GM23338 (cell line): ENCODE results near the gene PTGIR. TPM values are rescaled to one million over a fixed set of nuclear protein-coding genes. Genes with fewer than 3 reads are reported as not detected.

Experiments
- ATAC-seq: fragments of 200-7000 bp; cut with Tn5 transposase; 3 replicates; pipeline ENCODE4 v1.9.1; 2020
- DNase-seq: peaks from one replicate; pipeline ENCODE4 v3.0.0-alpha.2; 2015; ENCODE audit warnings: low spot score
- H2AFZ ChIP-seq: fragments of 200-600 bp; sonication (generic); 2 replicates; pipeline ENCODE4 v1.8.0; 2016; ENCODE audit warnings: antibody characterized with exemption, mild to moderate bottlenecking, moderate library complexity
- H3F3A ChIP-seq: fragments of 200-600 bp; sonication (generic); replicated peaks from 2 replicates; pipeline ENCODE4 v1.8.0; 2017; ENCODE audit warnings: antibody characterized with exemption, mixed run types, low read depth
- H3K27ac ChIP-seq: fragments of 200-600 bp; sonication (generic); 2 replicates; pipeline ENCODE4 v1.6.1; 2016; ENCODE audit warnings: low read depth
- H3K27me3 ChIP-seq: fragments of 200-600 bp; sonication (generic); 2 replicates; pipeline ENCODE4 v1.8.0; 2016; ENCODE audit warnings: mild to moderate bottlenecking, mixed run types, moderate library complexity; ENCODE audit not compliant: insufficient read depth
- H3K36me3 ChIP-seq: fragments of 200-600 bp; sonication (generic); 2 replicates; pipeline ENCODE4 v1.8.0; 2016; ENCODE audit warnings: mild to moderate bottlenecking; ENCODE audit not compliant: insufficient read depth
- H3K4me1 ChIP-seq: fragments of 200-600 bp; sonication (generic); 2 replicates; pipeline ENCODE4 v1.8.0; 2016; ENCODE audit warnings: mild to moderate bottlenecking, moderate library complexity; ENCODE audit not compliant: insufficient read depth
- H3K4me2 ChIP-seq: fragments of 200-600 bp; sonication (generic); 2 replicates; pipeline ENCODE4 v1.7.1; 2017; ENCODE audit warnings: mixed run types
- H3K4me3 ChIP-seq: fragments of 200-600 bp; sonication (generic); 2 replicates; pipeline ENCODE4 v1.6.1; 2016; ENCODE audit warnings: mixed run types
- H3K79me2 ChIP-seq: fragments of 200-600 bp; sonication (generic); replicated peaks from 2 replicates; pipeline ENCODE4 v1.8.0; 2017; ENCODE audit warnings: mild to moderate bottlenecking; ENCODE audit not compliant: insufficient read depth
- H3K9me2 ChIP-seq: fragments of 200-600 bp; sonication (generic); 2 replicates; pipeline ENCODE4 v1.8.0; 2017; ENCODE audit not compliant: insufficient read depth
- H4K20me1 ChIP-seq: fragments of 200-600 bp; sonication (generic); replicated peaks from 2 replicates; pipeline ENCODE4 v1.8.0; 2017; ENCODE audit warnings: mild to moderate bottlenecking; ENCODE audit not compliant: insufficient read depth
- H3K27ac Mint-ChIP-seq: 2 replicates; pipeline ENCODE4 v1.8.0; 2020; ENCODE audit warnings: inconsistent platforms, mild to moderate bottlenecking, moderate library complexity, mixed read lengths
- H3K27me3 Mint-ChIP-seq: 3 replicates; pipeline ENCODE4 v1.8.0; 2022; ENCODE audit warnings: low read depth, mild to moderate bottlenecking, moderate library complexity, mixed read lengths, inconsistent platforms; ENCODE audit not compliant: insufficient read depth, poor library complexity
- H3K36me3 Mint-ChIP-seq: 3 replicates; pipeline ENCODE4 v1.8.0; 2021; ENCODE audit warnings: low read depth, mild to moderate bottlenecking, inconsistent platforms, moderate library complexity, mixed read lengths
- H3K4me1 Mint-ChIP-seq: 3 replicates; pipeline ENCODE4 v1.8.0; 2020; ENCODE audit warnings: mild to moderate bottlenecking, inconsistent platforms, mixed read lengths
- H3K4me3 Mint-ChIP-seq: 3 replicates; pipeline ENCODE4 v1.8.0; 2021; ENCODE audit warnings: moderate library complexity, mild to moderate bottlenecking, inconsistent platforms, mixed read lengths
- H3K9me3 Mint-ChIP-seq: 3 replicates; pipeline ENCODE4 v1.8.0; 2020; ENCODE audit warnings: moderate library complexity, mild to moderate bottlenecking, inconsistent platforms, mixed read lengths
- EZH2phosphoT487 ChIP-seq: fragments of 200-600 bp; sonication (generic); IDR thresholded peaks from one replicate; pipeline ENCODE4 v1.8.1; 2018; ENCODE audit warnings: antibody characterized with exemption; ENCODE audit not compliant: unreplicated experiment
- polyA plus RNA-seq: library from polyadenylated mRNA; unstranded; fragments of >200 nt; fragmentation: Nextera tagmentation; extraction: Ambion mirVana; gene quantifications from 2 replicates; pipeline ENCODE4 v1.2.1, GENCODE V29; 2016
- total RNA-seq: library from RNA; depleted of rRNA; stranded (reverse); fragments of >200 nt; shearing (Covaris generic); gene quantifications from 2 replicates; pipeline ENCODE4 v1.2.3, GENCODE V29; 2014
- TF ChIP-seq, protein P1 (sequence below): fragments of 250-450 bp; sonication (Bioruptor Pico); IDR thresholded peaks from 2 replicates; pipeline ENCODE4 v1.5.0; 2020; ENCODE audit warnings: mild to moderate bottlenecking, moderate library complexity
- TF ChIP-seq, protein P2 (sequence below): IDR thresholded peaks from one replicate; pipeline ENCODE4 v1.6.1; 2018; ENCODE audit warnings: antibody characterized with exemption; ENCODE audit not compliant: unreplicated experiment
- TF ChIP-seq, protein P3 (sequence below): IDR thresholded peaks from 2 replicates; pipeline ENCODE4 v1.6.1; 2016; ENCODE audit warnings: antibody characterized with exemption

PTGIR gene
- total and polyA plus RNA-seq, 2 experiments from 2014 or later = not detected

- Mint-ChIP-seq H3K4me3 (no peak overlapping the region), H3K27me3 (peaks cover 4% of the 10 kb centered on the region), H3K27ac (no peak overlapping the region), H3K9me3 (no peaks in the 10 kb centered on the region), H3K4me1 (peaks cover 11% of the 10 kb centered on the region), H3K36me3 (no peaks in the 10 kb centered on the region)
- ATAC-seq (no peak), DNase-seq (no peak)
- Histone ChIP-seq H3K9me2 (no peaks in the 10 kb centered on the region), H3K27ac (no peak overlapping the region), H3K4me3 (no peak overlapping the region), H3K79me2 (no peaks in the 10 kb centered on the region), H3K27me3 (no peaks in the 10 kb centered on the region), H2AFZ (no peak overlapping the region), H3K4me2 (no peak overlapping the region), H3F3A (no peaks in the 10 kb centered on the region), H4K20me1 (no peaks in the 10 kb centered on the region), H3K4me1 (no peaks in the 10 kb centered on the region; the same call in 1 of the 2 replicates), H3K36me3 (no peaks in the 10 kb centered on the region)
- no peak for TF ChIP-seq EZH2phosphoT487
- TF ChIP-seq, protein P1, sequence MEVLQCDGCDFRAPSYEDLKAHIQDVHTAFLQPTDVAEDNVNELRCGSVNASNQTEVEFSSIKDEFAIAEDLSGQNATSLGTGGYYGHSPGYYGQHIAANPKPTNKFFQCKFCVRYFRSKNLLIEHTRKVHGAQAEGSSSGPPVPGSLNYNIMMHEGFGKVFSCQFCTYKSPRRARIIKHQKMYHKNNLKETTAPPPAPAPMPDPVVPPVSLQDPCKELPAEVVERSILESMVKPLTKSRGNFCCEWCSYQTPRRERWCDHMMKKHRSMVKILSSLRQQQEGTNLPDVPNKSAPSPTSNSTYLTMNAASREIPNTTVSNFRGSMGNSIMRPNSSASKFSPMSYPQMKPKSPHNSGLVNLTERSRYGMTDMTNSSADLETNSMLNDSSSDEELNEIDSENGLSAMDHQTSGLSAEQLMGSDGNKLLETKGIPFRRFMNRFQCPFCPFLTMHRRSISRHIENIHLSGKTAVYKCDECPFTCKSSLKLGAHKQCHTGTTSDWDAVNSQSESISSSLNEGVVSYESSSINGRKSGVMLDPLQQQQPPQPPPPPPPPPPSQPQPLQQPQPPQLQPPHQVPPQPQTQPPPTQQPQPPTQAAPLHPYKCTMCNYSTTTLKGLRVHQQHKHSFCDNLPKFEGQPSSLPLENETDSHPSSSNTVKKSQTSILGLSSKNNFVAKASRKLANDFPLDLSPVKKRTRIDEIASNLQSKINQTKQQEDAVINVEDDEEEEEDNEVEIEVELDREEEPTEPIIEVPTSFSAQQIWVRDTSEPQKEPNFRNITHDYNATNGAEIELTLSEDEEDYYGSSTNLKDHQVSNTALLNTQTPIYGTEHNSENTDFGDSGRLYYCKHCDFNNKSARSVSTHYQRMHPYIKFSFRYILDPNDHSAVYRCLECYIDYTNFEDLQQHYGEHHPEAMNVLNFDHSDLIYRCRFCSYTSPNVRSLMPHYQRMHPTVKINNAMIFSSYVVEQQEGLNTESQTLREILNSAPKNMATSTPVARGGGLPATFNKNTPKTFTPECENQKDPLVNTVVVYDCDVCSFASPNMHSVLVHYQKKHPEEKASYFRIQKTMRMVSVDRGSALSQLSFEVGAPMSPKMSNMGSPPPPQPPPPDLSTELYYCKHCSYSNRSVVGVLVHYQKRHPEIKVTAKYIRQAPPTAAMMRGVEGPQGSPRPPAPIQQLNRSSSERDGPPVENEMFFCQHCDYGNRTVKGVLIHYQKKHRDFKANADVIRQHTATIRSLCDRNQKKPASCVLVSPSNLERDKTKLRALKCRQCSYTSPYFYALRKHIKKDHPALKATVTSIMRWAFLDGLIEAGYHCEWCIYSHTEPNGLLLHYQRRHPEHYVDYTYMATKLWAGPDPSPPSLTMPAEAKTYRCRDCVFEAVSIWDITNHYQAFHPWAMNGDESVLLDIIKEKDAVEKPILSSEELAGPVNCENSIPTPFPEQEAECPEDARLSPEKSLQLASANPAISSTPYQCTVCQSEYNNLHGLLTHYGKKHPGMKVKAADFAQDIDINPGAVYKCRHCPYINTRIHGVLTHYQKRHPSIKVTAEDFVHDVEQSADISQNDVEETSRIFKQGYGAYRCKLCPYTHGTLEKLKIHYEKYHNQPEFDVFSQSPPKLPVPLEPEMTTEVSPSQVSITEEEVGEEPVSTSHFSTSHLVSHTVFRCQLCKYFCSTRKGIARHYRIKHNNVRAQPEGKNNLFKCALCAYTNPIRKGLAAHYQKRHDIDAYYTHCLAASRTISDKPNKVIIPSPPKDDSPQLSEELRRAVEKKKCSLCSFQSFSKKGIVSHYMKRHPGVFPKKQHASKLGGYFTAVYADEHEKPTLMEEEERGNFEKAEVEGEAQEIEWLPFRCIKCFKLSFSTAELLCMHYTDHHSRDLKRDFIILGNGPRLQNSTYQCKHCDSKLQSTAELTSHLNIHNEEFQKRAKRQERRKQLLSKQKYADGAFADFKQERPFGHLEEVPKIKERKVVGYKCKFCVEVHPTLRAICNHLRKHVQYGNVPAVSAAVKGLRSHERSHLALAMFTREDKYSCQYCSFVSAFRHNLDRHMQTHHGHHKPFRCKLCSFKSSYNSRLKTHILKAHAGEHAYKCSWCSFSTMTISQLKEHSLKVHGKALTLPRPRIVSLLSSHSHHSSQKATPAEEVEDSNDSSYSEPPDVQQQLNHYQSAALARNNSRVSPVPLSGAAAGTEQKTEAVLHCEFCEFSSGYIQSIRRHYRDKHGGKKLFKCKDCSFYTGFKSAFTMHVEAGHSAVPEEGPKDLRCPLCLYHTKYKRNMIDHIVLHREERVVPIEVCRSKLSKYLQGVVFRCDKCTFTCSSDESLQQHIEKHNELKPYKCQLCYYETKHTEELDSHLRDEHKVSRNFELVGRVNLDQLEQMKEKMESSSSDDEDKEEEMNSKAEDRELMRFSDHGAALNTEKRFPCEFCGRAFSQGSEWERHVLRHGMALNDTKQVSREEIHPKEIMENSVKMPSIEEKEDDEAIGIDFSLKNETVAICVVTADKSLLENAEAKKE = no peak
- TF ChIP-seq, protein P2, sequence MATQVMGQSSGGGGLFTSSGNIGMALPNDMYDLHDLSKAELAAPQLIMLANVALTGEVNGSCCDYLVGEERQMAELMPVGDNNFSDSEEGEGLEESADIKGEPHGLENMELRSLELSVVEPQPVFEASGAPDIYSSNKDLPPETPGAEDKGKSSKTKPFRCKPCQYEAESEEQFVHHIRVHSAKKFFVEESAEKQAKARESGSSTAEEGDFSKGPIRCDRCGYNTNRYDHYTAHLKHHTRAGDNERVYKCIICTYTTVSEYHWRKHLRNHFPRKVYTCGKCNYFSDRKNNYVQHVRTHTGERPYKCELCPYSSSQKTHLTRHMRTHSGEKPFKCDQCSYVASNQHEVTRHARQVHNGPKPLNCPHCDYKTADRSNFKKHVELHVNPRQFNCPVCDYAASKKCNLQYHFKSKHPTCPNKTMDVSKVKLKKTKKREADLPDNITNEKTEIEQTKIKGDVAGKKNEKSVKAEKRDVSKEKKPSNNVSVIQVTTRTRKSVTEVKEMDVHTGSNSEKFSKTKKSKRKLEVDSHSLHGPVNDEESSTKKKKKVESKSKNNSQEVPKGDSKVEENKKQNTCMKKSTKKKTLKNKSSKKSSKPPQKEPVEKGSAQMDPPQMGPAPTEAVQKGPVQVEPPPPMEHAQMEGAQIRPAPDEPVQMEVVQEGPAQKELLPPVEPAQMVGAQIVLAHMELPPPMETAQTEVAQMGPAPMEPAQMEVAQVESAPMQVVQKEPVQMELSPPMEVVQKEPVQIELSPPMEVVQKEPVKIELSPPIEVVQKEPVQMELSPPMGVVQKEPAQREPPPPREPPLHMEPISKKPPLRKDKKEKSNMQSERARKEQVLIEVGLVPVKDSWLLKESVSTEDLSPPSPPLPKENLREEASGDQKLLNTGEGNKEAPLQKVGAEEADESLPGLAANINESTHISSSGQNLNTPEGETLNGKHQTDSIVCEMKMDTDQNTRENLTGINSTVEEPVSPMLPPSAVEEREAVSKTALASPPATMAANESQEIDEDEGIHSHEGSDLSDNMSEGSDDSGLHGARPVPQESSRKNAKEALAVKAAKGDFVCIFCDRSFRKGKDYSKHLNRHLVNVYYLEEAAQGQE = no peak
- TF ChIP-seq, protein P3, sequence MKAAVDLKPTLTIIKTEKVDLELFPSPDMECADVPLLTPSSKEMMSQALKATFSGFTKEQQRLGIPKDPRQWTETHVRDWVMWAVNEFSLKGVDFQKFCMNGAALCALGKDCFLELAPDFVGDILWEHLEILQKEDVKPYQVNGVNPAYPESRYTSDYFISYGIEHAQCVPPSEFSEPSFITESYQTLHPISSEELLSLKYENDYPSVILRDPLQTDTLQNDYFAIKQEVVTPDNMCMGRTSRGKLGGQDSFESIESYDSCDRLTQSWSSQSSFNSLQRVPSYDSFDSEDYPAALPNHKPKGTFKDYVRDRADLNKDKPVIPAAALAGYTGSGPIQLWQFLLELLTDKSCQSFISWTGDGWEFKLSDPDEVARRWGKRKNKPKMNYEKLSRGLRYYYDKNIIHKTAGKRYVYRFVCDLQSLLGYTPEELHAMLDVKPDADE = no peak
Measured at GRCh38 chr19:46615966-46616365, 8.9 kb downstream of the PTGIR start.
